GM12878 (cell line): ENCODE measurements around the gene CHRNG. TPM values are rescaled to one million over a fixed set of nuclear protein-coding genes. Genes with fewer than 3 reads are reported as not detected.

Source experiments
- ATAC-seq: fragments of 200-7000 bp; cut with Tn5 transposase; 3 replicates; pipeline ENCODE4 v1.9.1; 2020; ENCODE audit warnings: mild to moderate bottlenecking, moderate library complexity
- BruUV-seq: library from RNA; stranded (reverse); fragments of 400-500 nt; replicated peaks from 2 replicates; lab custom pipeline; 2021; lab: Mats Ljungman, UMichigan
- CTCF ChIA-PET: fragments of 300-600 bp; sonication (Branson Sonifier 250); formaldehyde crosslinking; extraction: SDS; loops from one replicate; lab custom pipeline; 2021; ENCODE audit warnings: inconsistent platforms; lab: Yijun Ruan, JAX
- POLR2A ChIA-PET: fragments of 350-600 bp; formaldehyde crosslinking; extraction: SDS; loops from one replicate; lab custom pipeline; 2021; ENCODE audit warnings: inconsistent platforms; lab: Charles Lee
- RAD21 ChIA-PET: fragments of 300-600 bp; sonication (Branson Sonifier 250); formaldehyde crosslinking; loops from one replicate; lab custom pipeline; 2023; ENCODE audit warnings: antibody characterized with exemption; ENCODE audit not compliant: unreplicated experiment; lab: Charles Lee
- SMC1A ChIA-PET: fragments of 300-600 bp; sonication (Branson Sonifier 250); formaldehyde crosslinking; loops from one replicate; lab custom pipeline; 2023; ENCODE audit not compliant: unreplicated experiment, uncharacterized antibody; lab: Charles Lee
- DNase-seq: peaks from one replicate; pipeline ENCODE4 v3.0.0-alpha.2; 2011; ENCODE audit warnings: low read depth, low spot score
- FAIRE-seq: peaks from 3 replicates; lab custom pipeline; 2011; peaks lifted over from hg19 to GRCh38; lab: Jason Lieb, UNC
- H2AFZ ChIP-seq: 2 replicates; pipeline ENCODE4 v1.6.0; 2011; ENCODE audit warnings: low read depth, low read length, control low read depth; ENCODE audit not compliant: control insufficient read depth
- H3K27ac ChIP-seq: 2 replicates; pipeline ENCODE4 v1.5.1; 2011; ENCODE audit warnings: control low read depth; ENCODE audit not compliant: control insufficient read depth, insufficient read depth
- H3K27me3 ChIP-seq, 2 experiments: replicated peaks in 1 of 2; 2 replicates each; pipeline versions ENCODE4 v1.6.0 to v1.6.1; 2011; ENCODE audit warnings: low read length in 1 of 2; ENCODE audit not compliant: control insufficient read depth in 2 of 2, insufficient read depth in 2 of 2
- H3K36me3 ChIP-seq, 2 experiments: 2 replicates each; pipeline ENCODE4 v1.5.1; 2011; ENCODE audit warnings: low read length in 1 of 2; ENCODE audit not compliant: control insufficient read depth in 2 of 2, insufficient read depth in 2 of 2
- H3K4me1 ChIP-seq: 2 replicates; pipeline ENCODE4 v1.6.1; 2011; ENCODE audit warnings: mild to moderate bottlenecking, low read length, moderate library complexity, mixed read lengths; ENCODE audit not compliant: control insufficient read depth, insufficient read depth
- H3K4me2 ChIP-seq: 2 replicates; pipeline ENCODE4 v1.6.0; 2011; ENCODE audit warnings: control low read depth; ENCODE audit not compliant: control insufficient read depth, insufficient read depth
- H3K4me3 ChIP-seq: fragments of 200-600 bp; sonication (generic); 2 replicates; pipeline ENCODE4 v1.5.1; 2016
- H3K79me2 ChIP-seq: 2 replicates; pipeline ENCODE4 v1.6.0; 2011; ENCODE audit warnings: low read length; ENCODE audit not compliant: control insufficient read depth, insufficient read depth
- H3K9ac ChIP-seq: 2 replicates; pipeline ENCODE4 v1.8.0; 2011; ENCODE audit warnings: low read length, control low read depth, mixed read lengths; ENCODE audit not compliant: control insufficient read depth, insufficient read depth
- H3K9me3 ChIP-seq: replicated peaks from 3 replicates; pipeline ENCODE4 v1.5.1; 2011; ENCODE audit warnings: mild to moderate bottlenecking, low read length; ENCODE audit not compliant: control insufficient read depth, insufficient read depth
- H4K20me1 ChIP-seq: 2 replicates; pipeline ENCODE4 v1.6.0; 2011; ENCODE audit not compliant: control insufficient read depth, insufficient read depth
- IKZF2 ChIP-seq, 2 experiments: fragments of 450-650 bp; IDR thresholded peaks; 2 replicates each; pipeline ENCODE4 v1.6.1; 2017; ENCODE audit warnings: mild to moderate bottlenecking in 2 of 2, moderate library complexity in 2 of 2
- KLF5 ChIP-seq: fragments of 450-650 bp; IDR thresholded peaks from 2 replicates; pipeline ENCODE4 v1.6.1; 2014; ENCODE audit warnings: mild to moderate bottlenecking; ENCODE audit not compliant: partially characterized antibody
- MYB ChIP-seq: fragments of 150-350 bp; IDR thresholded peaks from 2 replicates; pipeline ENCODE4 v1.6.1; 2014; ENCODE audit warnings: mild to moderate bottlenecking, low read depth, low read length, borderline replicate concordance
- NBN ChIP-seq: fragments of 450-650 bp; IDR thresholded peaks from 2 replicates; pipeline ENCODE4 v1.6.1; 2016
- NR2F1 ChIP-seq: fragments of 450-650 bp; conservative IDR thresholded peaks from 2 replicates; pipeline ENCODE4 v1.6.1; 2017; ENCODE audit warnings: mild to moderate bottlenecking
- RCOR1 ChIP-seq: conservative IDR thresholded peaks from 2 replicates; pipeline ENCODE4 v1.6.1; 2012; ENCODE audit warnings: low read depth, low read length, improper control_type of control experiment
- SMARCA5 ChIP-seq: fragments of 450-650 bp; IDR thresholded peaks from 2 replicates; pipeline ENCODE4 v1.6.1; 2017; ENCODE audit warnings: mild to moderate bottlenecking
- TCF12 ChIP-seq: IDR thresholded peaks from 2 replicates; pipeline ENCODE4 v1.6.1; 2011; ENCODE audit warnings: low read depth, mild to moderate bottlenecking, low read length
- ZBED1 ChIP-seq: IDR thresholded peaks from 2 replicates; pipeline ENCODE4 v1.6.1; 2016; ENCODE audit warnings: borderline replicate concordance
- ZNF384 ChIP-seq: IDR thresholded peaks from 2 replicates; pipeline ENCODE4 v1.6.1; 2012; ENCODE audit warnings: low read depth, mild to moderate bottlenecking, low read length, improper control_type of control experiment, borderline replicate concordance
- WGBS: methylation state at CpG from one replicate; pipeline ENCODE4 v1.1.6; 2016; ENCODE audit warnings: low lambda C conversion rate; ENCODE audit not compliant: insufficient replicate concordance, insufficient coverage; ENCODE audit errors: missing lambda C conversion rate; 5-methylcytosine and 5-hydroxymethylcytosine counted together
- in situ Hi-C: fragments of 300-500 bp; cut with MboI; formaldehyde crosslinking; loops from 9 replicates; pipeline ENCODE4 v1.14.3; 2018; ENCODE audit warnings: mixed read lengths
- intact Hi-C: fragments of 100-400 bp; cut with micrococcal nuclease; formaldehyde crosslinking; loops from one replicate; pipeline ENCODE4 v1.14.2; 2022; ENCODE audit not compliant: unreplicated experiment
- polyA plus RNA-seq, 11 experiments: library from polyadenylated mRNA; depleted of rRNA in 4 of 11; unstranded in 6 of 11; stranded (reverse) in 5 of 11; fragments of >200 nt; fragmentation: Nextera tagmentation in 4 of 11; fragmentation: Illumina TruSeq in 1 of 11; extraction: Ambion mirVana in 4 of 11; extraction: Trizol in 1 of 11; gene quantifications; 1 replicate in 1 of 11; 2 replicates in 10 of 11; pipeline versions ENCODE4 v1.2.1 to v1.2.3, GENCODE V29; 2011 to 2016; ENCODE audit warnings: inconsistent platforms in 2 of 11, missing spikeins in 2 of 11, low read depth in 1 of 11
- total RNA-seq, 4 experiments: library from RNA; depleted of rRNA in 3 of 4; stranded (reverse); fragments of >200 nt in 3 of 4; fragmentation: Illumina TruSeq in 1 of 4; extraction: Trizol in 1 of 4; gene quantifications; 2 replicates each; pipeline versions ENCODE4 v1.2.1 to v1.2.3, GENCODE V29; 2013 to 2021
- TF ChIP-seq, protein P1 (sequence below): fragments of 450-650 bp; IDR thresholded peaks from 2 replicates; pipeline ENCODE4 v1.6.1; 2016; ENCODE audit warnings: mild to moderate bottlenecking, moderate library complexity, borderline replicate concordance

CHRNG gene
- total and polyA plus RNA-seq, 10 of the 15 experiments (the other 5 are each of a cell fraction or from before 2014, with no cell fraction given), result 0.17 TPM; not detected in 9

DNA sequence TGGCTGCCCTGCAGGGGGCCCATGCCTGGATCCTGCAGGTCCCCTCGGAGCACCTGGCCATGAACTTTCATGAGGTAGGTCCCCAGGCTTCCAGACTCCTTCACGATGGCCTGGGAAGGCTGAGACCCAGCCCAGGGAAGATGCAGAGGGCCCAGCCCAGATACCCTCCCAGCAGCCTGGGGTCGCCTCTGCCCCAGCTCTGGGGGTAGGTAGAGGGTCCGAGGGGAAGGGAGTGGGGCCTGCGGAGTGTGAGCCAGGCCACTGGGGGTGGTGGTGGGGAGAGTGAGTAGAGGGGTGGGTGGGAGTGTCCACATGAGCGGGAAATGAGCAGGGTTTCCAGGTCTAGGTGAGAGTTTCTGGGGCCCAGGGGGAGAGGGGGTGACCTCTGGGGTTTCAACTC lies 14.7 kb upstream of the CHRNG start:
- BruUV-seq, result no TSS peak
- H3K27me3 ChIP-seq, result peaks cover 3 to 6% of the 10 kb centered on the region in 2 experiments; a peak in 3 of 4 replicates
- intact Hi-C loops, result no loop called here
- H3K36me3 ChIP-seq, result no peaks in the 10 kb centered on the region
- 34% methylated on average over 6 of the region's 6 CpGs for WGBS
- H2AFZ ChIP-seq, result no peak overlapping the region
- DNase-seq (no peak), ATAC-seq (no peak), FAIRE-seq (no peak)
- H3K9me3 ChIP-seq, result no peaks in the 10 kb centered on the region
- in situ Hi-C loops, result no loop called here
- no peaks in the 10 kb centered on the region for H4K20me1 ChIP-seq
- no peaks in the 10 kb centered on the region for H3K4me1 ChIP-seq
- ChIA-PET SMC1A (no interaction called here), RAD21 (interaction anchor here (0.6 kb wide), 1 partner anchor 61 kb away, joined by 4 read pairs; no protein-coding TSS in a partner anchor), POLR2A (no interaction called here), CTCF (no interaction called here)
- H3K79me2 ChIP-seq, result no peaks in the 10 kb centered on the region
- no peak overlapping the region for H3K9ac ChIP-seq
- no peak overlapping the region for H3K4me3 ChIP-seq
- no peak overlapping the region for H3K27ac ChIP-seq
- TF ChIP-seq SMARCA5, result no peak
- TF ChIP-seq MYB, result no peak
- TF ChIP-seq RCOR1, result no peak
- no peak for TF ChIP-seq IKZF2 (IDR thresholded peaks at IDR 0.05)
- no peak for TF ChIP-seq NBN
- TF ChIP-seq ZNF384, result no peak
- no peak for TF ChIP-seq ZBED1
- TF ChIP-seq TCF12, result no peak
- TF ChIP-seq, protein P1, sequence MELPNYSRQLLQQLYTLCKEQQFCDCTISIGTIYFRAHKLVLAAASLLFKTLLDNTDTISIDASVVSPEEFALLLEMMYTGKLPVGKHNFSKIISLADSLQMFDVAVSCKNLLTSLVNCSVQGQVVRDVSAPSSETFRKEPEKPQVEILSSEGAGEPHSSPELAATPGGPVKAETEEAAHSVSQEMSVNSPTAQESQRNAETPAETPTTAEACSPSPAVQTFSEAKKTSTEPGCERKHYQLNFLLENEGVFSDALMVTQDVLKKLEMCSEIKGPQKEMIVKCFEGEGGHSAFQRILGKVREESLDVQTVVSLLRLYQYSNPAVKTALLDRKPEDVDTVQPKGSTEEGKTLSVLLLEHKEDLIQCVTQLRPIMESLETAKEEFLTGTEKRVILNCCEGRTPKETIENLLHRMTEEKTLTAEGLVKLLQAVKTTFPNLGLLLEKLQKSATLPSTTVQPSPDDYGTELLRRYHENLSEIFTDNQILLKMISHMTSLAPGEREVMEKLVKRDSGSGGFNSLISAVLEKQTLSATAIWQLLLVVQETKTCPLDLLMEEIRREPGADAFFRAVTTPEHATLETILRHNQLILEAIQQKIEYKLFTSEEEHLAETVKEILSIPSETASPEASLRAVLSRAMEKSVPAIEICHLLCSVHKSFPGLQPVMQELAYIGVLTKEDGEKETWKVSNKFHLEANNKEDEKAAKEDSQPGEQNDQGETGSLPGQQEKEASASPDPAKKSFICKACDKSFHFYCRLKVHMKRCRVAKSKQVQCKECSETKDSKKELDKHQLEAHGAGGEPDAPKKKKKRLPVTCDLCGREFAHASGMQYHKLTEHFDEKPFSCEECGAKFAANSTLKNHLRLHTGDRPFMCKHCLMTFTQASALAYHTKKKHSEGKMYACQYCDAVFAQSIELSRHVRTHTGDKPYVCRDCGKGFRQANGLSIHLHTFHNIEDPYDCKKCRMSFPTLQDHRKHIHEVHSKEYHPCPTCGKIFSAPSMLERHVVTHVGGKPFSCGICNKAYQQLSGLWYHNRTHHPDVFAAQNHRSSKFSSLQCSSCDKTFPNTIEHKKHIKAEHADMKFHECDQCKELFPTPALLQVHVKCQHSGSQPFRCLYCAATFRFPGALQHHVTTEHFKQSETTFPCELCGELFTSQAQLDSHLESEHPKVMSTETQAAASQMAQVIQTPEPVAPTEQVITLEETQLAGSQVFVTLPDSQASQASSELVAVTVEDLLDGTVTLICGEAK, result no peak
- no peak for TF ChIP-seq KLF5
- no peak for TF ChIP-seq NR2F1
- H3K4me2 ChIP-seq, result no peak overlapping the region
